Small intestine (tissue), 7 donors: ENCODE measurements around the gene TENM4. TPM values are rescaled to one million over a fixed set of nuclear protein-coding genes. Genes with fewer than 3 reads are reported as not detected.

Experiments
- DNase-seq, 2 donors: peaks; one replicate each; pipeline versions ENCODE4 v3.0.0 to v3.0.0-alpha.2; 2013
- FAIRE-seq: peaks from 2 replicates; lab custom pipeline; 2012; peaks lifted over from hg19 to GRCh38; lab: Jason Lieb, UNC
- H3K27ac ChIP-seq, 3 donors: one replicate each; pipeline ENCODE4 v1.5.1; 2013; ENCODE audit warnings: low read length in 2 of 3, mild to moderate bottlenecking in 2 of 3, control low read depth in 1 of 3, inconsistent platforms in 1 of 3, low read depth in 1 of 3, moderate library complexity in 1 of 3
- H3K27me3 ChIP-seq, 3 donors: one replicate each; pipeline ENCODE4 v1.6.1; 2013; ENCODE audit warnings: low read length in 3 of 3, inconsistent platforms in 1 of 3; ENCODE audit not compliant: control insufficient read depth in 3 of 3, insufficient read depth in 3 of 3
- H3K36me3 ChIP-seq, 3 donors: one replicate each; pipeline ENCODE4 v1.6.1; 2013; ENCODE audit warnings: low read length in 3 of 3, inconsistent platforms in 1 of 3, low read depth in 1 of 3, mild to moderate bottlenecking in 1 of 3, moderate library complexity in 1 of 3; ENCODE audit not compliant: control insufficient read depth in 3 of 3, insufficient read depth in 2 of 3
- H3K4me1 ChIP-seq, 3 donors: one replicate each; pipeline ENCODE4 v1.6.1; 2013; ENCODE audit warnings: low read length in 2 of 3, inconsistent platforms in 1 of 3, low read depth in 1 of 3, mild to moderate bottlenecking in 1 of 3, moderate library complexity in 1 of 3; ENCODE audit not compliant: control insufficient read depth in 3 of 3, insufficient read depth in 2 of 3
- H3K4me3 ChIP-seq, 3 donors: one replicate each; pipeline ENCODE4 v1.5.1; 2013; ENCODE audit warnings: low read length in 3 of 3, control low read depth in 1 of 3, inconsistent platforms in 1 of 3, low read depth in 1 of 3, mild to moderate bottlenecking in 1 of 3, moderate library complexity in 1 of 3
- H3K9me3 ChIP-seq, 2 donors: one replicate each; pipeline ENCODE4 v1.6.1; 2013; ENCODE audit warnings: low read depth in 1 of 2, low read length in 1 of 2; ENCODE audit not compliant: control insufficient read depth in 2 of 2, insufficient read depth in 1 of 2
- WGBS, 3 donors: extraction: QIAGEN DNeasy Blood & Tissue Kit; methylation state at CpG; one replicate each; pipeline ENCODE4 v1.1.7; 2013; 5-methylcytosine and 5-hydroxymethylcytosine counted together
- polyA plus RNA-seq, 4 donors: library from polyadenylated mRNA; stranded (reverse) in 3 of 4; unstranded in 1 of 4; fragments of 200-250 nt in 3 of 4; fragments of 120-200 nt in 1 of 4; gene quantifications; one replicate each; pipeline versions ENCODE4 v1.2.1 to v1.2.3, GENCODE V29; 2013
- donor health status: healthy with polysubstance abuse.
- donor health status: control.
- donor health status: control.
- donor health status: Bipolar disorder and iron deficiency.
- donor health status: healthy.

Gene TENM4
- polyA plus RNA-seq, 4 donors, result under 0.01 to 0.96 (median 0.31) TPM; not detected in 1

DNA sequence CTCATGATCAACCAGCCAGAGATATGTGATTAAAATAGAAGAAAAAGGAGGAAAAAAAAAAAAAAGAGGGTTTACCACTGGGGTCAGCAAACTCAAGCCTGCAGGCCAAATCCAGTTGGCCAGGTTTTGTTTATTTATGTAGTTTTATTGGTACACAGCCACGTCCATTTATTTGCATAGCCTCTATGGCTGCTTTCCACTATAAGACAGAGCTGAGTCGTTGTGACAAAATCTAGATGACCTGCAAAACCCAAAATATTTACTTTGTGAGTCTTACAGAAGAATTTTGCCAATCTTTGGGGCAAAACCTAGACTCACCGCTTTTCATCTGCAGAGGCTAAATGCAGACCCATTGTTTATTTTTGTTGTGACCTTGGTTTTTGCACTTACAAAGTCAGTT, 87.1 kb downstream of the TENM4 start:
- no peak for FAIRE-seq

DNA sequence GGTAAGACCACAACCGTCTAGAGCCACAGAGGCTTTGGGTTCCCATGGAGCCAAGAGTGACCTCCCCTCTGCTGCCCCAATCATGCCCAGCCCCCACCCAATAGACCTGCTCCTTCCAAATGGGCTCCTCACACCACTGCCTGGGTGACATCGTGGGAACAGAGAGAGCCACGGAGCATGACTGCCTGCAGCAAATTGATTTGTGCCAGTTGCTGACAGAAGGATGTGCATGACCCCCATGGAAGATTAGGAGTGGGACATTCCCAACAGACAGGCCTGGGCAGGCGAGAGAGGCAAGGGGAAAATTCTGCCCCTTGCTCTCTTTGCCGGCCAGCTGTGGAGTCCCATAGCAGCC, 88.5 kb downstream of the TENM4 start:
- H3K27me3 ChIP-seq, result no peaks in the 10 kb centered on the region
- H3K4me3 ChIP-seq, result no peak overlapping the region
- no peaks in the 10 kb centered on the region for H3K9me3 ChIP-seq
- H3K27ac ChIP-seq, result no peak overlapping the region
- WGBS, 3 donors, result 50 to 71% (median 52%) methylated on average over 5 of the region's 5 CpGs
- FAIRE-seq (no peak), DNase-seq (no peak)
- no peaks in the 10 kb centered on the region for H3K4me1 ChIP-seq
- H3K36me3 ChIP-seq, result no peaks in the 10 kb centered on the region

More for the DNA sequence above, 87.1 kb downstream of the TENM4 start:
- no peak overlapping the region for H3K4me3 ChIP-seq
- no peaks in the 10 kb centered on the region for H3K9me3 ChIP-seq
- H3K4me1 ChIP-seq, result no peaks in the 10 kb centered on the region
- no peak overlapping the region for H3K27ac ChIP-seq
- H3K27me3 ChIP-seq, result no peaks in the 10 kb centered on the region
- DNase-seq, result no peak
- H3K36me3 ChIP-seq, result no peaks in the 10 kb centered on the region
- WGBS, 3 donors, result 30 to 43% (median 36%) methylated on average over 3 of the region's 3 CpGs

DNA sequence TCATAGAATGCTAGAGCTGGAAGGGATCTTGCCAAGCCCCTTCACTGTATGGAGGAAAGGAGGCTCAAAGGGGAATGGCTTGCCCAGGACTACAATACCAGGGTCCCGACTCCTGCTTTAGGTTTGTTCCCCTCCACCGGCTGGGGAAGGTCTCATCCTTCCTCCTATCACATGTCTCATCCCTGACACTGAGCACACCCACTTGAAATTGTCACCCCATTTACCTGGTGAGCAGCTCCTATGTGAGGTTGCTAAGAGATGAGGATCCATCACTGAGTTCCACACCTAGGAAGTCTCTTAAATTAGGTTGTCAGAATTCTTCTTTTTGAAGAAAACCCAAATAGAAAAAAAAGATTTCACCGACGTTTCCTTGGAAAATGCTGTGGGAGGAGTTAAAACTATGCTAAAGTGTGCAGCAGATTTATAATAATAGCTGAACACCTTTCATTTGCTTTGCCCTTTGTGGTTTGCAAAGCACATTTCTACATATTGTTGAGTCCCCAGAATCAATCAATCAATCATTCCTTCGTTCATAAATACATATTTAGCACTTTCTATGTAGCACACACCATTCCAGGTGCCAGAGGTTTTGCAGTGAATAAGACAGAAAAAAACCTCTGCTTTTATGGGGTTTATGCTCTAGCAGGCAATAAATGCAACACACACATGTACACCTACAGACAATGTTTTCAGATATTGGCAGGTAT, 91.7 kb downstream of the TENM4 start:
- 74 to 76% (median 74%) methylated on average over 5 of the region's 5 CpGs for WGBS, 3 donors
- Histone ChIP-seq H3K9me3 (no peaks in the 10 kb centered on the region), H3K4me3 (no peak overlapping the region), H3K4me1 (no peaks in the 10 kb centered on the region), H3K36me3 (no peaks in the 10 kb centered on the region), H3K27me3 (no peaks in the 10 kb centered on the region), H3K27ac (no peak overlapping the region)
- DNase-seq, result no peak
- FAIRE-seq, result no peak

DNA sequence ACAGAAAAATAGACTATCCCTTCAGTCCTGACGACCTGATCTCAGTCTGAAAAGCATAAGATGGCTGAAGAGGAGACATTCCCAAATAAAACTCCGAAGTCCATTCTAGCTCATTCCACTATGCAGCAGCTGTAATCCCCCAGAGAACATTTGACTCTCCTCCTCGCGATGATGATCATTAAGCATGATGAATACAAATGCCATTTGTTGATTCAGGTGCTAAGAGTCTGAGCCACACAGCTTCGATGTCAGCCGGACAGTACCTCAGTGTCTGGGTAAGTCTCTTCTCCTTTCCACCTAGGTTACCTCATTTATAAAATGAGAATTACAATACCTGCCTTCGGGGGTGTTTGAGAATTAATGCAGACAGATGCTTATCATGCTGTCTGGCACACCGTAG, 94.8 kb downstream of the TENM4 start:
- Histone ChIP-seq H3K27ac (no peak overlapping the region), H3K9me3 (no peaks in the 10 kb centered on the region), H3K4me1 (no peaks in the 10 kb centered on the region), H3K36me3 (no peaks in the 10 kb centered on the region), H3K27me3 (no peaks in the 10 kb centered on the region), H3K4me3 (no peak overlapping the region)
- no peak for FAIRE-seq
- 67 to 76% (median 69%) methylated on average over 8 of the region's 8 CpGs for WGBS, 3 donors
- DNase-seq, result no peak

DNA sequence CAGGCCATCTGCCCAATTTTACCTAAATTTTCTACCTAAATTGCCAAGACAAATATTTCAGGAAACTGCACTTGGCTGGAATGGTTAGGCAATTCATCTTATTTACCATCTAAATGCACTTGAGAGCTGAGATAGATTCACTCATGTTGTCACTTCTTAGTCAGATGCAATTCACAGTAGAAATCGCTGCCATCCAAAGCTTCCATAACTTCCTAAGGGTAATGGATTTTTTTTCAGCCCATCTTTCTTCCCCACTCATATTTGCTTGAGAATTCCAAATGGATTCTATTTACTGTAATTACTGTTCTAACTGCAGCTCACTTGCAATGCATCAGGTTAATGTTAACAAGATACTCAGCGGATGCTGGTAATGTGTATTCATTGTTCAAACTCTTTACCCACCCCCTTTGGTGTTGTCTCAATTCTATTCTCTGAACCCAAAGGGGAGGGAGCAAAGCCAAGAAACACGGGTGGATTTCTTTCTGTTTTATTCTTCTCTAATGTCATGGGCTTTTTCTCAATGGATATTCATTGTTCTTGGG, 96.0 kb downstream of the TENM4 start:
- WGBS, 3 donors, result 63 to 69% (median 68%) methylated on average over 3 of the region's 3 CpGs
- Histone ChIP-seq H3K4me1 (no peaks in the 10 kb centered on the region), H3K36me3 (no peaks in the 10 kb centered on the region), H3K27ac (no peak overlapping the region), H3K9me3 (no peaks in the 10 kb centered on the region), H3K27me3 (no peaks in the 10 kb centered on the region), H3K4me3 (no peak overlapping the region)
- DNase-seq (no peak), FAIRE-seq (no peak)

DNA sequence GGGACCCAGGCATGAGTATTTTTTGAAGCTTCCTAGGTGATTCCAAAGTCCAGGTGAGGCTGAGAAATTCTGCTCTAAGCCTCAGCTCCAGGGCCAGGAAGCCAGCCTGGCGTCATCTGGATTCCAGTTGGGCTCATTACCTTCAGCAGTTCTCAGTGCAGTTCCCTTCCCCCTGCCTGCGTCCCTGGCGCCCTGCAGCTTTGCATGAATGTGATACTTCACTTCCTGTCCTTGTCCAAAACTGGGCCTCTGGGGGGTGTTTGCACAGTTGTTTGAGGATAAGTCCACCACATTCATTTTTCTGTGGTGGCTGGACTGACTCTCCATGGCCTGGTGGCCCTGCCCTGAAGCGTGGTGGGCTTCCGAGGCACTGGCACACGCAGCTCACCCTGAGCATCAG, 98.1 kb downstream of the TENM4 start:
- H3K9me3 ChIP-seq, result no peaks in the 10 kb centered on the region
- DNase-seq (no peak), FAIRE-seq (no peak)
- H3K27ac ChIP-seq, result no peak overlapping the region
- no peaks in the 10 kb centered on the region for H3K4me1 ChIP-seq
- WGBS, 3 donors, result 58 to 76% (median 70%) methylated on average over 6 of the region's 6 CpGs
- no peaks in the 10 kb centered on the region for H3K27me3 ChIP-seq
- no peaks in the 10 kb centered on the region for H3K36me3 ChIP-seq
- H3K4me3 ChIP-seq, result no peak overlapping the region

GRCh38 chr11:79342236-79342635, 98.6 kb downstream of the TENM4 start:
- WGBS, 3 donors, result 87 to 92% (median 89%) methylated on average over 8 of the region's 8 CpGs
- no peaks in the 10 kb centered on the region for H3K9me3 ChIP-seq
- FAIRE-seq (no peak), DNase-seq (no peak)
- no peaks in the 10 kb centered on the region for H3K36me3 ChIP-seq
- no peaks in the 10 kb centered on the region for H3K27me3 ChIP-seq
- H3K4me1 ChIP-seq, result no peaks in the 10 kb centered on the region
- H3K27ac ChIP-seq, result no peak overlapping the region
- H3K4me3 ChIP-seq, result no peak overlapping the region

DNA sequence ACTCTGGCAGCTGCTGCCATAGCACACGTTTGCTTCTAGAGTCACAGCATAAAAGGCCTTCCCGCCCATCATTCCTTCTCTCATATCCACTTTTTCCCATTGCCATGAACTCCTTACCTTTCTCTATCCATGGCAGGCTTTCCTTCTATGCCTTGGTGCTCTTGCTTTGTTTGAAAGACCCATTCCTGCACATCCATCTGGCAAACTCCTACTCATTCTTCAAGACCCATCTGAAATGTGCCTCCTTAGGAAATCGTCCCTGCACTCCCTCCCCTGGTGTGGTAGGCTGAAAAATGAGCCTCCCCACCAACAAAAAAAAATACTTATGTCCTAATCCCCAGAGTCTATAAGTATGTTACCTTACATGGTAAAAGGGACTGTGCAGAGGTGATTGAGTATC, 100.3 kb downstream of the TENM4 start:
- no peaks in the 10 kb centered on the region for H3K27me3 ChIP-seq
- DNase-seq, result no peak
- no peaks in the 10 kb centered on the region for H3K9me3 ChIP-seq
- no peak overlapping the region for H3K4me3 ChIP-seq
- WGBS, 3 donors, result 66 to 78% (median 67%) methylated on average over 3 of the region's 3 CpGs
- H3K27ac ChIP-seq, result no peak overlapping the region
- no peaks in the 10 kb centered on the region for H3K4me1 ChIP-seq
- no peak for FAIRE-seq
- H3K36me3 ChIP-seq, result no peaks in the 10 kb centered on the region
